Measurements from ENCODE around the gene ITGBL1.

- TF ChIP-seq POLR2A (IDR thresholded peaks at IDR 0.05; ENCODE audit: low read length): no peak
- no peak for TF ChIP-seq GATA1 (IDR thresholded peaks at IDR 0.05; ENCODE audit: low read depth, low read length)
Observed at GRCh38 chr13:101567841-101568240, 115.4 kb downstream of the ITGBL1 start.

Data from erythroblast (primary cell).